NT2/D1 (cell line): Measurements from ENCODE around the gene ANLN.

Experiments used
- SUZ12 ChIP-seq: IDR thresholded peaks from 2 replicates; pipeline ENCODE4 v1.6.1; 2011; ENCODE audit not compliant: insufficient read length, insufficient read depth; ENCODE audit errors: extremely low read depth
- YY1 ChIP-seq: IDR thresholded peaks from 2 replicates; pipeline ENCODE4 v1.6.1; 2011; ENCODE audit not compliant: insufficient read length, insufficient read depth
- ZNF274 ChIP-seq: IDR thresholded peaks from 2 replicates; pipeline ENCODE4 v1.6.1; 2011; ENCODE audit warnings: mild to moderate bottlenecking, low read depth, low read length

DNA sequence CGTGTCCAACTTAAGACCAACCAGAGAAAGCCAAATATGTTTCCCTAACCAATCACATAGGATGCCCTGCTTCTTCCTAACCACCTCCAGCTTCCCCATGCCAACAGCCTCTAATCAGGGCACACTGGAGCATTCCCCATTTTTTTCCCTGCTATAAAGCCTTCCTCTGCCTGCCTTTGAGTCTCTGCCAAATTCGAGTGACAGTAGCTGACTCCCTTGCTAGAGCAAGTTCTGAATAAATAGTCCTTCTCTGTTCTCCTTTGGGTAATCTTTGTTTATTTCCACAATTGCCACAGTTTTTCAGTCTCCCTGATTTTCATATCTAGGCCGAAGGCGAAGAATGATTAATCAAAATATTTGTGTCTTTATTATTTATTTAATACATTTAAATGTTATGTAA is 96.7 kb downstream of the ANLN start:
- TF ChIP-seq YY1 (no peak), SUZ12 (no peak), ZNF274 (no peak)
